Adrenal gland (tissue), 12 donors: Measurements from ENCODE around the gene HMX3. TPM values are rescaled to one million over a fixed set of nuclear protein-coding genes. Genes with fewer than 3 reads are reported as not detected.

Source experiments
- DNase-seq, 7 donors: peaks; one replicate each; pipeline ENCODE4 v3.0.0-alpha.2; 2019 to 2020
- H3K27ac ChIP-seq, 5 donors: fragments of 200-600 bp; sonication (generic) in 4 of 5; 1 replicate in 3 of 5; 2 replicates in 2 of 5; pipeline versions ENCODE4 v1.5.1 to v1.8.0; 2016 to 2020; ENCODE audit warnings: mild to moderate bottlenecking in 1 of 5
- H3K27me3 ChIP-seq: fragments of 200-600 bp; 2 replicates; pipeline ENCODE4 v1.8.0; 2021
- H3K36me3 ChIP-seq, 2 donors: fragments of 200-600 bp; replicated peaks in 1 of 2; 1 replicate in 1 of 2; 2 replicates in 1 of 2; pipeline versions ENCODE4 v1.5.1 to v1.8.0; 2018 to 2022
- H3K4me1 ChIP-seq, 2 donors: fragments of 200-600 bp; replicated peaks in 1 of 2; 1 replicate in 1 of 2; 2 replicates in 1 of 2; pipeline versions ENCODE4 v1.5.1 to v1.8.0; 2018 to 2021
- H3K4me3 ChIP-seq, 4 donors: fragments of 200-600 bp; sonication (generic) in 3 of 4; one replicate each; pipeline ENCODE4 v1.5.1; 2016 to 2018
- H3K9me3 ChIP-seq, 3 donors: fragments of 200-600 bp; sonication (generic) in 1 of 3; replicated peaks in 1 of 3; 1 replicate in 2 of 3; 2 replicates in 1 of 3; pipeline versions ENCODE4 v1.5.1 to v1.8.0; 2016 to 2021
- CTCF ChIP-seq, 6 experiments: fragments of 450-650 bp in 4 of 6; fragments of 200-600 bp in 2 of 6; sonication (generic) in 1 of 6; IDR thresholded peaks; 1 replicate in 5 of 6; 2 replicates in 1 of 6; pipeline versions ENCODE4 v1.5.1 to v1.8.0; 2016 to 2021; ENCODE audit warnings: antibody characterized with exemption in 6 of 6, mild to moderate bottlenecking in 2 of 6, moderate library complexity in 1 of 6
- POLR2A ChIP-seq, 2 donors: fragments of 450-650 bp; IDR thresholded peaks; one replicate each; pipeline ENCODE4 v1.6.1; 2017; ENCODE audit warnings: antibody characterized with exemption in 2 of 2, mild to moderate bottlenecking in 2 of 2, moderate library complexity in 1 of 2
- WGBS, 4 donors: extraction: QIAGEN DNeasy Blood & Tissue Kit in 2 of 4; methylation state at CpG; one replicate each; pipeline versions ENCODE4 v1.1.5 to v1.1.7; 2013 to 2017; 5-methylcytosine and 5-hydroxymethylcytosine counted together
- intact Hi-C, 2 donors: fragments of 100-400 bp; cut with DNase I; formaldehyde crosslinking; loops; one replicate each; pipeline versions ENCODE4 v1.14.1 to v1.15.0; 2022 to 2023
- polyA plus RNA-seq, 3 donors: library from polyadenylated mRNA; stranded (reverse); fragments of 200-250 nt in 2 of 3; fragments of 350-450 nt in 1 of 3; fragmentation: Illumina TruSeq in 1 of 3; extraction: RNeasy Lipid Tissue Mini Kit (QIAGEN cat#74804) in 1 of 3; gene quantifications; one replicate each; pipeline ENCODE4 v1.2.3, GENCODE V29; 2013 to 2014
- total RNA-seq, 9 donors: library from RNA; depleted of rRNA in 4 of 9; stranded (reverse); fragments of >200 nt in 4 of 9; fragments of 120-200 nt in 1 of 9; fragmentation: NEBNext Ultra II Directional in 1 of 9; extraction: Animal tissue kit (Norgen Biotek cat#: 25700) in 1 of 9; gene quantifications; one replicate each; pipeline versions ENCODE4 v1.1.0 to v1.2.4, GENCODE V29; 2013 to 2023
- donor health status: healthy with polysubstance abuse.
- donor health status: Bipolar disorder and iron deficiency.
- donor health status: DM: yes; HTN: yes; CAD: no.
- donor health status: DM: no; HTN: no; CAD: no.
- donor health status: DM: no; HTN: no; CAD: no.
- donor health status: DM: yes; HTN: yes; CAD: no.

The HMX3 gene
- total and polyA plus RNA-seq, 12 donors: 1.1 TPM; not detected in 11

GRCh38 chr10:123153486-123154091 lies 17.8 kb downstream of the HMX3 start:
- Histone ChIP-seq H3K27ac (no peak overlapping the region), H3K4me1 (peaks cover 10 to 45% of the 10 kb centered on the region in 2 donors), H3K9me3 (no peaks in the 10 kb centered on the region), H3K4me3 (no peak overlapping the region), H3K36me3 (peaks cover 0 to 21% of the 10 kb centered on the region in 2 donors), H3K27me3 (peaks cover 37% of the 10 kb centered on the region)
- TF ChIP-seq CTCF (IDR thresholded peaks at IDR 0.05) (no peak), POLR2A (IDR thresholded peaks at IDR 0.05) (no peak)
- intact Hi-C loops: no loop called here
- DNase-seq: no peak
- WGBS, 4 donors: 39 to 46% (median 43%) methylated on average over 9 of the region's 9 CpGs

GRCh38 chr10:123154092-123154710 lies 18.4 kb downstream of the HMX3 start, which contains the start of gene BUB3:
Gene BUB3 (plus strand): TSS chr10:123154402. CDS start chr10:123154918, 516 bp downstream.
- peak within 1 kb of the TSS; percentile 70 to 96 (median 86) for H3K4me3 ChIP-seq
- peak; percentile 97 to 100 (median 99) for DNase-seq
- WGBS, 4 donors: 0 to 1% (median 0%) methylated on average over 14 to 50 of the region's 50 CpGs
- H3K4me1 ChIP-seq: peaks cover 10 to 51% of the 10 kb centered on the region in 2 donors
- intact Hi-C loops: no loop called here
- no peaks in the 10 kb centered on the region for H3K9me3 ChIP-seq
- peaks cover 31% of the 10 kb centered on the region for H3K27me3 ChIP-seq
- H3K36me3 ChIP-seq: peaks cover 0 to 23% of the 10 kb centered on the region in 2 donors
- peak; percentile 58 to 91 for TF ChIP-seq POLR2A (IDR thresholded peaks at IDR 0.05)
- TF ChIP-seq CTCF (IDR thresholded peaks at IDR 0.05): peak in 4 of 6 experiments; percentile 16 to 47 (median 44)
- peak within 1 kb of the TSS; percentile 83 to 95 (median 89) for H3K27ac ChIP-seq

- DNase-seq: peak; percentile 55 to 77 (median 64)
- no peak for TF ChIP-seq CTCF (IDR thresholded peaks at IDR 0.05)
- no peak for TF ChIP-seq POLR2A (IDR thresholded peaks at IDR 0.05)
- Histone ChIP-seq H3K4me3 (peak overlapping the region; percentile 70 to 96 (median 86)), H3K27me3 (peaks cover 24% of the 10 kb centered on the region), H3K9me3 (no peaks in the 10 kb centered on the region), H3K27ac (peak overlapping the region; percentile 83 to 95 (median 89)), H3K4me1 (peaks cover 4 to 49% of the 10 kb centered on the region in 2 donors), H3K36me3 (peaks cover 0 to 23% of the 10 kb centered on the region in 2 donors)
- intact Hi-C loops: no loop called here
- WGBS, 4 donors: 3 to 16% (median 5%) methylated on average over 17 to 49 of the region's 49 CpGs
Measured at GRCh38 chr10:123154711-123155505, 19.1 kb downstream of the HMX3 start.

- Histone ChIP-seq H3K9me3 (no peaks in the 10 kb centered on the region), H3K4me1 (peaks cover 3 to 50% of the 10 kb centered on the region in 2 donors), H3K36me3 (peaks cover 0 to 31% of the 10 kb centered on the region in 2 donors), H3K27me3 (peaks cover 12% of the 10 kb centered on the region), H3K4me3 (no peak overlapping the region), H3K27ac (no peak overlapping the region)
- TF ChIP-seq POLR2A (IDR thresholded peaks at IDR 0.05) (no peak), CTCF (IDR thresholded peaks at IDR 0.05) (no peak)
- WGBS, 4 donors: 50 to 71% (median 62%) methylated on average over 2 of the region's 2 CpGs
- DNase-seq: no peak
- intact Hi-C loops: no loop called here
Measured at GRCh38 chr10:123156078-123156477, 20.3 kb downstream of the HMX3 start.
